Activated CD4-positive, alpha-beta T cell treated with anti-CD3 and anti-CD28 coated beads, Interleukin-2, Interleukin-4, amounts not matched to agents 100 ng/mL and 50 ng/mL, durations not matched to agents 16 hours and 8 hours (primary cell): Measurements from ENCODE around the gene DCDC2B.
"Not testable (repeated sequence)": the region's sequence is repeated elsewhere in the genome, so short reads cannot be mapped to it uniquely, and the experiment has no call there.

Source experiments
- DNase-seq: peaks from one replicate; pipeline ENCODE4 v3.0.0-alpha.2; 2020; ENCODE audit warnings: low spot score

DCDC2B gene

DNA sequence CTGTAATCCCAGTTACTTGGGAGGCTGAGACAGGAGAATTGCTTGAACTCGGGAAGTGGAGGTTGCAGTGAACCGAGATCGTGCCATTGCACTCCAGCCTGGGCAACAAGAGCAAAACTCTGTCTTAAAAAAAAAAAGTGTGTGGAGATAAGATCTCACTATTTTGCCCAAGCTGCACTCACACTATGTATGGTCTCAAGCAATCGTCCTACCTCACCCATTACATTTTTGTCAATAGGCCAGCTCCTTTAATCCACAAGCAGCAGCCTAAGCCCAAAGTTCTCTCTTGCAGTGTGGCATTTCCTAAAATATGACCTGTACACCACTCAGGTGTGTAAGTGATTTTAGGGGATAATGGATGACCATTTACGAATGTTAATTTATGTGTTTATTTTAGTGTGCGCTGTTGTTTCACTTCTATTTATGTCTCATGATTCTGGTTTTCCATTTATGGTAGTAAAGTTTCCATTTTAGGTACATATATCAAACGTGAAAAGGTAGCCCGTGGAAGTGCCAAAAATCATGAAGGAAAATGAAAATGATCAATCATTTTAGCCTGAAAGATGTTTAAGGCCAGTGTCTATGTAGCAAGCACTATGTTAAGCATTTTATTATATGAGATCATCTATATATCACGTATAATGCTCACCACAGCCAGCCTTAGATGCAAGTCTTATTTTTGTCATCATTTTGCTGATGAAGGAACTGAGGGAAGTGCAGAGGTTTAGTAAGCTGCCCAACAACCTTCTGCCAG is 47.8 kb downstream of the DCDC2B start:
- DNase-seq, result peak; percentile 49

GRCh38 chr1:32257227-32257508 is 48.3 kb downstream of the DCDC2B start:
- DNase-seq, result no peak

- DNase-seq, result not testable (repeated sequence)
These were observed 54.3 kb downstream of the DCDC2B start for GRCh38 chr1:32263236-32263593.

DNA sequence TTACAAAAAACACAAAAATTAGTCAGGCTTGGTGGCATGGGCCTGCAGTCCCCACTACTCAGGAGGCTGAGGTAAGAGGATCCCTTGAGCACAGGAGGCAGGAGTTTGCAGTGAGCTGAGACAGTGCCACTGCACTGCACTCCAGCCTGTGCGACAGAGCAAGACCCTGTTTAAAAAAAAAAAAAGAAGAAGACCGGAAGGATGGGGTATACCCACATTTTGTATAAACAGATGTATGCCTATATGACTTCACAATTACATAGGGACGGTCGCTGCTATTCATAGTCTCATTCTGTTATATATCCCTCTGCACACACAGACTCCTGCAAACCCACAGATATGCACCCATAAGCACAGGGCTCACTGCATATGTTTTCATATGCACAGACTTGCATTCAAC is 54.9 kb downstream of the DCDC2B start:
- no peak for DNase-seq
